OCI-LY3 (cell line): ENCODE measurements around the gene CDX1.

Experiments used
- EZH2phosphoT487 ChIP-seq: fragments of 200-600 bp; shearing (Covaris generic); IDR thresholded peaks from 2 replicates; pipeline ENCODE4 v1.6.1; 2018; ENCODE audit warnings: antibody characterized with exemption, mixed run types, low read depth
- TF ChIP-seq, protein P1 (sequence below): fragments of 200-600, 300-600 bp; sonication (generic); IDR thresholded peaks from 2 replicates; pipeline ENCODE4 v1.5.1; 2014; ENCODE audit warnings: antibody characterized with exemption, low read length, low read depth

DNA sequence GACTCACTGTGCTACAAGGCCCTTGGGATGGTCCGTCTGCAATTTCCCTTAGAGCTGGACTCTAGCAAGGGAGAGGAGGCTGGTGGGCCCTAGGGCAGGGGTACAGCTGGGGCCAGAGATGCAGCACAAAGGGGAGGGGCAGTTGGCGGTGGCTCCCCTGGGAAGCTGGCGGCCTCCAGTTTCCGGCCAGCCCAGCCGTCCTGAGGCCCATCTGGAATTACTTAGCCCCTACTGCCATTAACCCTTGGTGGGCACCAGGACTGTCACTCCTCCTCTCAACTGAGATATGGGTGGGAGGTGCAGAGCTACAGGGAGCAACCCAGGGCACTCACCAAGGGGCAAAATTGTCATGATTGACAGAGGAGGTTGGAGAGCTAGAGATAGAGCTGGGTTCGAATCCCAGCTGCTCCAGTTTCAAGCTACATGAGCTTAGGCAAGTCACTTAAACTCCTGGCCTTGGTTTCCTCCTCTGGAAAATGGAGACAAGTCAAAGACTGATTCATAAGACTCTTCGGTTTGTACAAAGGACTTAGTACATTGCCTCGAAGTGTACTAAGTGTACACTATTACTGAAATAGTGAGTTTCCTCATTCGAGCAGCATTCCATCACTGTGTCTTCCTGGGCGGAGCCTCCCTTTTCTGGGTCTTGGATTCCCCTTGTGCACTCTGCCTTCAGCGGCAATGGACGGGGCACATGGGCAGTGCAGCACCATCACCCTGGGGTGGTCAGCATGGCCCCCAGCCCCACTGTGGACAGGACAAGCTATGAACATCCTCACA, 8.2 kb upstream of the CDX1 start:
- TF ChIP-seq, protein P1, sequence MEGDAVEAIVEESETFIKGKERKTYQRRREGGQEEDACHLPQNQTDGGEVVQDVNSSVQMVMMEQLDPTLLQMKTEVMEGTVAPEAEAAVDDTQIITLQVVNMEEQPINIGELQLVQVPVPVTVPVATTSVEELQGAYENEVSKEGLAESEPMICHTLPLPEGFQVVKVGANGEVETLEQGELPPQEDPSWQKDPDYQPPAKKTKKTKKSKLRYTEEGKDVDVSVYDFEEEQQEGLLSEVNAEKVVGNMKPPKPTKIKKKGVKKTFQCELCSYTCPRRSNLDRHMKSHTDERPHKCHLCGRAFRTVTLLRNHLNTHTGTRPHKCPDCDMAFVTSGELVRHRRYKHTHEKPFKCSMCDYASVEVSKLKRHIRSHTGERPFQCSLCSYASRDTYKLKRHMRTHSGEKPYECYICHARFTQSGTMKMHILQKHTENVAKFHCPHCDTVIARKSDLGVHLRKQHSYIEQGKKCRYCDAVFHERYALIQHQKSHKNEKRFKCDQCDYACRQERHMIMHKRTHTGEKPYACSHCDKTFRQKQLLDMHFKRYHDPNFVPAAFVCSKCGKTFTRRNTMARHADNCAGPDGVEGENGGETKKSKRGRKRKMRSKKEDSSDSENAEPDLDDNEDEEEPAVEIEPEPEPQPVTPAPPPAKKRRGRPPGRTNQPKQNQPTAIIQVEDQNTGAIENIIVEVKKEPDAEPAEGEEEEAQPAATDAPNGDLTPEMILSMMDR: no peak
- TF ChIP-seq EZH2phosphoT487: no peak
